SK-N-SH treated with all-trans-retinoic acid at 6 μM for 48 hours (cell line): ENCODE measurements around the gene PIGN.

ENCODE experiments used
- ATAC-seq: fragments of 200-7000 bp; cut with Tn5 transposase; 3 replicates; pipeline ENCODE4 v1.9.1; 2020; ENCODE audit warnings: mild to moderate bottlenecking, moderate library complexity
- ARNTL ChIP-seq: fragments of 450-650 bp; formaldehyde crosslinking; IDR thresholded peaks from 2 replicates; pipeline ENCODE4 v1.5.0; 2020; ENCODE audit warnings: low read depth, mild to moderate bottlenecking, moderate library complexity, borderline replicate concordance
- BACH2 ChIP-seq: fragments of 250-450 bp; sonication (Bioruptor Pico); IDR thresholded peaks from 2 replicates; pipeline ENCODE4 v1.9.0; 2021; ENCODE audit warnings: mild to moderate bottlenecking, borderline replicate concordance
- CSDC2 ChIP-seq: fragments of 250-450 bp; sonication (Bioruptor Pico); IDR thresholded peaks from 2 replicates; pipeline ENCODE4 v1.5.0; 2020; ENCODE audit warnings: mild to moderate bottlenecking, moderate library complexity
- ESRRG ChIP-seq: fragments of 250-450 bp; sonication (Bioruptor Pico); IDR thresholded peaks from 2 replicates; pipeline ENCODE4 v1.6.1; 2021; ENCODE audit warnings: mild to moderate bottlenecking
- GLIS3 ChIP-seq: fragments of 250-450 bp; sonication (Bioruptor Pico); IDR thresholded peaks from 2 replicates; pipeline ENCODE4 v1.5.0; 2020; ENCODE audit warnings: mild to moderate bottlenecking, moderate library complexity
- ISL1 ChIP-seq: fragments of 250-450 bp; sonication (Bioruptor Pico); IDR thresholded peaks from 2 replicates; pipeline ENCODE4 v2.1.2; 2022; ENCODE audit warnings: mild to moderate bottlenecking, moderate library complexity
- OSR1 ChIP-seq: fragments of 250-450 bp; sonication (Bioruptor Pico); IDR thresholded peaks from 2 replicates; pipeline ENCODE4 v1.8.0; 2022; ENCODE audit warnings: moderate library complexity, mild to moderate bottlenecking, inconsistent platforms
- PATZ1 ChIP-seq: fragments of 250-450 bp; sonication (Bioruptor Pico); IDR thresholded peaks from 2 replicates; pipeline ENCODE4 v1.8.0; 2020; ENCODE audit warnings: mild to moderate bottlenecking, moderate library complexity, borderline replicate concordance
- POU6F1 ChIP-seq: fragments of 250-450 bp; sonication (Bioruptor Pico); IDR thresholded peaks from 2 replicates; pipeline ENCODE4 v1.8.0; 2021; ENCODE audit warnings: low read depth, mild to moderate bottlenecking, moderate library complexity, borderline replicate concordance
- PPARA ChIP-seq: fragments of 250-450 bp; sonication (Bioruptor Pico); IDR thresholded peaks from 2 replicates; pipeline ENCODE4 v1.5.0; 2020; ENCODE audit warnings: mild to moderate bottlenecking, borderline replicate concordance
- RARB ChIP-seq: fragments of 250-450 bp; sonication (Bioruptor Pico); IDR thresholded peaks from 2 replicates; pipeline ENCODE4 v1.8.0; 2021; ENCODE audit warnings: mild to moderate bottlenecking, moderate library complexity
- SNAI2 ChIP-seq: fragments of 250-450 bp; sonication (Bioruptor Pico); IDR thresholded peaks from 2 replicates; pipeline ENCODE4 v1.5.0; 2020; ENCODE audit warnings: mild to moderate bottlenecking, moderate library complexity
- TCF4 ChIP-seq: fragments of 250-450 bp; sonication (Bioruptor Pico); IDR thresholded peaks from 2 replicates; pipeline ENCODE4 v1.8.0; 2021; ENCODE audit warnings: mild to moderate bottlenecking, moderate library complexity, borderline replicate concordance
- TOX ChIP-seq: fragments of 250-450 bp; sonication (Bioruptor Pico); IDR thresholded peaks from 2 replicates; pipeline ENCODE4 v1.8.0; 2021; ENCODE audit warnings: mild to moderate bottlenecking, moderate library complexity, borderline replicate concordance
- TSHZ2 ChIP-seq: fragments of 250-450 bp; sonication (Bioruptor Pico); IDR thresholded peaks from 2 replicates; pipeline ENCODE4 v1.5.0; 2020; ENCODE audit warnings: mild to moderate bottlenecking, moderate library complexity
- ZC3H10 ChIP-seq: fragments of 250-450 bp; sonication (Bioruptor Pico); IDR thresholded peaks from 2 replicates; pipeline ENCODE4 v1.5.1; 2021; ENCODE audit warnings: mild to moderate bottlenecking, moderate library complexity
- ZFP3 ChIP-seq: fragments of 250-450 bp; sonication (Bioruptor Pico); IDR thresholded peaks from 2 replicates; pipeline ENCODE4 v1.5.0; 2020; ENCODE audit warnings: mild to moderate bottlenecking, moderate library complexity
- ZFP30 ChIP-seq: fragments of 450-650 bp; formaldehyde crosslinking; IDR thresholded peaks from 2 replicates; pipeline ENCODE4 v1.5.0; 2022; ENCODE audit warnings: mild to moderate bottlenecking, moderate library complexity
- ZNF70 ChIP-seq: fragments of 450-650 bp; formaldehyde crosslinking; IDR thresholded peaks from 2 replicates; pipeline ENCODE4 v1.5.0; 2020; ENCODE audit warnings: mild to moderate bottlenecking, moderate library complexity
- ZNF8 ChIP-seq: fragments of 450-650 bp; formaldehyde crosslinking; IDR thresholded peaks from 2 replicates; pipeline ENCODE4 v1.5.0; 2020; ENCODE audit warnings: mild to moderate bottlenecking, moderate library complexity

Gene PIGN

GRCh38 chr18:62211325-62211828, 24.5 kb upstream of the PIGN start:
- TF ChIP-seq GLIS3 (CRISPR knock-in tag): no peak
- no peak for ATAC-seq

GRCh38 chr18:62210138-62210537, 23.3 kb upstream of the PIGN start:
- TF ChIP-seq ZNF8 (CRISPR knock-in tag): no peak
- TF ChIP-seq RARB (CRISPR knock-in tag): no peak
- TF ChIP-seq POU6F1 (CRISPR knock-in tag): no peak
- TF ChIP-seq BACH2: no peak
- TF ChIP-seq ZFP30 (CRISPR knock-in tag): no peak
- no peak for TF ChIP-seq ZC3H10 (CRISPR knock-in tag)
- no peak for TF ChIP-seq TCF4
- no peak for TF ChIP-seq ZNF70
- TF ChIP-seq CSDC2 (CRISPR knock-in tag): no peak
- no peak for TF ChIP-seq PATZ1 (CRISPR knock-in tag)
- no peak for ATAC-seq

GRCh38 chr18:62209046-62209445, 22.2 kb upstream of the PIGN start:
- no peak for TF ChIP-seq PATZ1 (CRISPR knock-in tag)
- TF ChIP-seq SNAI2: no peak
- no peak for TF ChIP-seq TCF4
- no peak for TF ChIP-seq ARNTL (CRISPR knock-in tag)
- no peak for TF ChIP-seq ZNF8 (CRISPR knock-in tag)
- TF ChIP-seq ISL1: no peak
- TF ChIP-seq CSDC2 (CRISPR knock-in tag): no peak
- ATAC-seq: no peak

- TF ChIP-seq RARB (CRISPR knock-in tag): no peak
- no peak for TF ChIP-seq CSDC2 (CRISPR knock-in tag)
- TF ChIP-seq PPARA (CRISPR knock-in tag): no peak
- no peak for TF ChIP-seq POU6F1 (CRISPR knock-in tag)
- ATAC-seq: no peak
Measured at GRCh38 chr18:62206593-62206992, 19.7 kb upstream of the PIGN start.

- TF ChIP-seq ZNF8 (CRISPR knock-in tag) (no peak), ZFP3 (CRISPR knock-in tag) (no peak), ZNF70 (no peak), OSR1 (no peak), ESRRG (CRISPR knock-in tag) (no peak), TOX (no peak), TSHZ2 (CRISPR knock-in tag) (no peak), GLIS3 (CRISPR knock-in tag) (no peak)
- TF ChIP-seq, all 23 proteins: peak for 0
- ATAC-seq: no peak
Measured at GRCh38 chr18:62205824-62206223, 19.0 kb upstream of the PIGN start.
